Endometrium (tissue), 2 donors: ENCODE results near the gene NELFB.

Experiments used
- FAIRE-seq: peaks from 2 replicates; lab custom pipeline; 2012; peaks lifted over from hg19 to GRCh38; lab: Jason Lieb, UNC
- donor health status: control.
- donor health status: control.

NELFB gene

GRCh38 chr9:137268538-137269201, 13.5 kb downstream of the NELFB start:
- FAIRE-seq, result no peak

- FAIRE-seq, result no peak
Measured at GRCh38 chr9:137269231-137269772, 14.2 kb downstream of the NELFB start.

- FAIRE-seq, result no peak
Measured at GRCh38 chr9:137270929-137271695, 16.0 kb downstream of the NELFB start.

GRCh38 chr9:137271696-137272076, 16.6 kb downstream of the NELFB start:
- FAIRE-seq, result no peak

GRCh38 chr9:137272241-137273094, 17.3 kb downstream of the NELFB start:
- FAIRE-seq, result no peak

GRCh38 chr9:137273095-137273490, 18.0 kb downstream of the NELFB start:
- no peak for FAIRE-seq

- FAIRE-seq, result no peak
Measured at GRCh38 chr9:137273611-137274320, 18.6 kb downstream of the NELFB start.

GRCh38 chr9:137275203-137275587, 20.1 kb downstream of the NELFB start:
- FAIRE-seq, result no peak

GRCh38 chr9:137275588-137276472, 20.7 kb downstream of the NELFB start:
- no peak for FAIRE-seq

- no peak for FAIRE-seq
Measured at GRCh38 chr9:137276473-137277328, 21.6 kb downstream of the NELFB start.

- FAIRE-seq, result no peak
Measured at GRCh38 chr9:137277329-137278041, 22.4 kb downstream of the NELFB start, which contains the start of gene TOR4A. TSS of gene TOR4A (plus strand) at chr9:137277726. CDS start at chr9:137278690, 964 bp downstream.

- FAIRE-seq, result no peak
Measured at GRCh38 chr9:137278061-137278701, 23.1 kb downstream of the NELFB start.

GRCh38 chr9:137278721-137279711, 23.9 kb downstream of the NELFB start:
- no peak for FAIRE-seq

- no peak for FAIRE-seq
Measured at GRCh38 chr9:137279741-137280473, 24.8 kb downstream of the NELFB start.

GRCh38 chr9:137280474-137281344, 25.6 kb downstream of the NELFB start:
- FAIRE-seq, result no peak
